ENCODE measurements around the gene NUDT4.

Gene NUDT4

DNA sequence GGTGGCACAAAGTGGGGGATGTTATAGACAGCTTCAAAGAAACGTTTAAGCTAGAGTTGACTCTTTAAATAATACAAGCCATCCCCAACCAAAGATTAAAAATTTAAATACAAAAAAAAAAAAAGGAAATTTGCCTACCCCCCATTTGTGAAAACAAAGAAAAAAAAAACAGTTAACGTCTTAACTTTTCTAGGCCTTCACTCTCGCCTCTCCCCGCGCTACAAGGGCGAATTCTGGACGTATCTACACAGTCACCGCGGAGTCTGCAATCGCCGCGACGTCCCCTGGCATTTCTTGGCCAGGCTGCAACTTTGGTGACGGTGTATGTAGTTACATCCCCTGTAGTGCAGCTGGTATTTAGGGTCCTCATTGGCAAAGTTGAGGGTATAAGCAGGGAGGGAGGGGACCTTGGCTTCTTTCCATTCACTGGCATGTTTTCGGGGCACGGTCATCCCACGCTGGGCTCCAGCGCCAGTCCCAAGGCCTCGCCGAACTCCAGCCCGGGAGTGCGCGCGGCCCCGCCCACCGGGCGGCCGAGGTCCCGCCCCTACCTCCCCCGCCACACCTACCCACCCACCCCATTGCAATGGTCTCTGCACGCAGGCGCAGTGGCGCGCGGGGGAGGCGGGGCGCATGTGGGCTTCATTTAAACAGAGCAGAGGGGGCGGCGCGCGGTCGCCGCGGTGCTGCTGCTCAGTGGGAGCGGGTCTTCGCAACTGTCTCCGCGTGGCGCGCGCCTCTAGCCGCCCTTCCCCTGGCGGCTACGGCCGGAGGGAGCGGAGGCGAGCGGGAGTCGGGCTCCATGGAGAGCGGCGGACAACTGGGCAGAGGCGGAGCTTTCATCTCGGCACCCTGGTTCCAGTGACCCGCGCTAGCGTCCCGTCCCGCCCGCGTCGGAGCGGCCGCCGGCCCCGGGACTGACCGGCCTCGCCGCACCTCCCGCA lies at the start of gene NUDT4:
Gene NUDT4, plus strand, starts transcription at position 674 of the 944 bp plus-strand sequence. CDS start 398 bp downstream, outside the sequence.
- peak within 1 kb of the TSS; percentile 82 for H3K4me3 ChIP-seq (ENCODE audit: low read depth, low read length)

GRCh38 chr12:93333054-93333453 lies 44.7 kb upstream of the NUDT4 start:
- no peak overlapping the region for H3K4me3 ChIP-seq (ENCODE audit: low read depth, low read length)

DNA sequence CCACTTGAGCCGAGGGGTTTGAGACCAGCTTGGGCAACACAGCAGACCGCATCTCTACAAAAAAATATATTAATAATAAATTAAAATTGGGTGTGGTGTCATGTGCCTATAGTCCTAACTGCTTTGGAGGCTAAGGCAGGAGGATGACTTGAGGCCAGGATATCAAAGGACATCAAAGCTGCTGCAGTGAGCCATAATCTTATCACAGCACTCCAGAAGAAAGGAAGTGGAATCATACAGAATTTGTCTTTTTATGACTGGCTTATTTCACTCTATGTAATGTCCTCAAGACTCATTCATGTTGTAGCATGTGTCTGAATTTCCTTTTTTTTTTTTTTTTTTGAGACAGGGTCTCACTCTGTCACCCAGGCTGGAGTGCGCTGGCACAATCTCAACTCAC lies 43.9 kb upstream of the NUDT4 start:
- no peak overlapping the region for H3K4me3 ChIP-seq (ENCODE audit: low read depth, low read length)

DNA sequence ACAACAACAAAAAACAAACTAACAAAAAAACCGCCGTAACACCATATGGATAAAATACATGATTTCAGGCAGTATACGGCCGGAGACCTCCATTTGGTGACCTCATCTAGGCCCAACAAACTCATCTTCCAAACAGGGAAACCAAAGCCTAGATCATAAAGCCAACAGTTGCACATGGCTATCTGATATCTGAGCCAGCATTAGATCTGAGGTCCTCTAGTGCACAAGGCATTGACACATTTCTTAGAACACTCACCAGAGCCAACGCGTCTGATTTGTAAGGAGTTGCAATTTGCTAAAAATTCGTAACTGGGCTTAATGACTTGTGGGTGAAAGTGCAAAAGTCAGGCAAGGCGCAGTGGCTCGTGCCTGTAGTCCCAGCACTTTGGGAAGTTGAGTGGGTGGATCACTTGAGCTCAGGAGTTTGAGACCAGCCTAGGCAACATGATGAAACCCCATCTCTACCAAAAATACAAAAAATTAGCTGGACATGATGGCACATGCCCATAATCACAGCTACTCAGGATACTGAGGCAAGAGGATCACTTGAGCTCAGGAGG lies 42.0 kb upstream of the NUDT4 start:
- no peak overlapping the region for H3K4me3 ChIP-seq (ENCODE audit: low read depth, low read length)

GRCh38 chr12:93336291-93336741 lies 41.4 kb upstream of the NUDT4 start:
- no peak overlapping the region for H3K4me3 ChIP-seq (ENCODE audit: low read depth, low read length)

- H3K4me3 ChIP-seq (ENCODE audit: low read depth, low read length), result no peak overlapping the region
Observed at GRCh38 chr12:93338598-93338997, 39.1 kb upstream of the NUDT4 start.

DNA sequence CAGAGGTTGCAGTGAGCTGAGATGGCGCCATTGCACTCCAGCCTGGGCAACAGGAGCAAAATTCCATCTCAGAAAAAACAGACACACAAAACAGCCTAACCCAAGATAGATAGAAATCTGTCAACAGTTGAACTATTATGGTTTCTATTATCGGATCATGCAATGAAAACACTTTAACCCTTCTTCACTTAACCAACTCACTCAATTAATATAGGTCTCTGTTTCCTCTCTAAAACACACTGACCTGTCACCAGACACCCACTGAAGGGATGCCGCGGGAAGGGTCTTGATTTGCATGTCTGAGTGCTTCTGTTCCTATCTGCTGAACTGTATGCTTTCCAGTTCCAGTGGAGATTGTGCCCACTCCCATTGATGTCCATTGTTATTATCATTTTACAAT lies 38.0 kb upstream of the NUDT4 start:
- no peak overlapping the region for H3K4me3 ChIP-seq (ENCODE audit: low read depth, low read length)

- H3K4me3 ChIP-seq (ENCODE audit: low read depth, low read length), result no peak overlapping the region
Observed at GRCh38 chr12:93341409-93342049, 36.2 kb upstream of the NUDT4 start.

DNA sequence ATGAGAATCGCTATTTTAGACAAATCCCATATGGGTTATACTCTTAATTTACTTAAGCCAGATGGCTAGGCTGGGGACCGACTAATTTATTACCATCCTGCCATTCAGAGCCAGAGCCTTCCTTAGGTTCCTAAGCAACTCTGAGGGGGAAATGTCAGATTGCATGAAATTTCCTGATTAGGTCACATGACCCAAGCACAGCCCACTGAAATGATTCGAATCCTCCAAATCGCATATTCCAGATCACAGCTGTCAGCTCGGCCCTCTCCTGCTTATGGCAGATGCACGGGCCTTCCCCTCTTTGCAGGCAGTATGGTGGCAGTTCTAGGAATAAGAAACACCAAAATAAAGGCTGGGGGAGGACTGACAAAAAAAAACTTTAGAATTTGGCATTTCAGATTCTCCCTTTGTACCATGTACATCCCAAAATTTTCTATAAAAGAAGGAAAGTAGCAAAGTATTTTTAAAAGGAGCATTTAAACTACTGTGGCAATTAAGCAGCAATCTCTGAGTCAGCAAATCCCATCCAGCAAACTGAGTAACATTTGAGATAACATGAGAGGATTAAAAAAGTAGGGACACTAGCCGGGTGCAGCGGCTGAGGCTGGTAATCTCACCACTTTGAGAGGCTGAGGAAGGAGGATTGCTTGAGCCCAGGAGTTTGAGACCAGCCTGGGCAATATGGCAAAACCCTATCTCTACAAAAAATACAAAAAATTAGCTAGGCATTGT lies 30.5 kb upstream of the NUDT4 start:
- no peak overlapping the region for H3K4me3 ChIP-seq (ENCODE audit: low read depth, low read length)

- H3K4me3 ChIP-seq (ENCODE audit: low read depth, low read length), result no peak overlapping the region
Observed at GRCh38 chr12:93348575-93349435, 28.9 kb upstream of the NUDT4 start.

- H3K4me3 ChIP-seq (ENCODE audit: low read depth, low read length), result no peak overlapping the region
Observed at GRCh38 chr12:93351726-93352125, 26.0 kb upstream of the NUDT4 start.

DNA sequence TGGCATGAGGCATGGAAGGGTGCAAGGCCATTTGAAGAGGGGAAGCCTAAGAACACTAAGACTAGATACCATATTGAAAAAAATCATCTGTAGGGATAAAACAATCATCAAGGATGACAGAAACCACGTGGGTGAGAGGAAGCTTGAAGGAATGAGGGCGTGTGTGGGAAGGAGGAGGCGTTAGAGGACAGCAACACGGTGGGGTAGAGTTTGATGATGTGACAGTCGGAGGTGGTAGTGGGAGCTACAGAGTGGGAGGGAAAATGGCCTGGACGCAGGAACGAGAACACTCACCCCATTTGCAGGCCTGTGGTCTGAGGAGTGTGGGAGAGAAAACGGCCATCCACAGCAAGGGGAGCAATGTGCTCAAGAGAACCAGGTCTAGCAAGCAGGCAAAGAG lies 25.4 kb upstream of the NUDT4 start:
- H3K4me3 ChIP-seq (ENCODE audit: low read depth, low read length), result no peak overlapping the region

GRCh38 chr12:93356214-93356613 lies 21.5 kb upstream of the NUDT4 start:
- no peak overlapping the region for H3K4me3 ChIP-seq (ENCODE audit: low read depth, low read length)

DNA sequence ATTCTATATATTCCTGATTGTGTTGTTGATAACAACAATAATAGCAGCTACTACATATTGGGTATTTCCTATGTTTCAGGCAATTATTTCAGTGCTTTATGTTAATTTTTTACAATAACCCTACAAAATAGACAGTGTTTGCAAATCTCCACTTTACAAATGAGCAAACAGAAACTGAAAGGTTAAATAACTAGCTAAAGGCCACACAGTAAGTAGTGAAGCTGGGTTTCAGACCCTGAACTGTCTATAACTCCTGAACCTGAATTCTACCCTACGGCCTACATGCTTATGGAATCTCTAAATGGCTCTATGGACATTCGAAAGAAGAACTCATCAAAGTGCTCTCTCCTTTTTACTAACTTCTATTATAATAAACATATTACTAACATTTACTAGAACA lies 19.7 kb upstream of the NUDT4 start:
- H3K4me3 ChIP-seq (ENCODE audit: low read depth, low read length), result no peak overlapping the region

DNA sequence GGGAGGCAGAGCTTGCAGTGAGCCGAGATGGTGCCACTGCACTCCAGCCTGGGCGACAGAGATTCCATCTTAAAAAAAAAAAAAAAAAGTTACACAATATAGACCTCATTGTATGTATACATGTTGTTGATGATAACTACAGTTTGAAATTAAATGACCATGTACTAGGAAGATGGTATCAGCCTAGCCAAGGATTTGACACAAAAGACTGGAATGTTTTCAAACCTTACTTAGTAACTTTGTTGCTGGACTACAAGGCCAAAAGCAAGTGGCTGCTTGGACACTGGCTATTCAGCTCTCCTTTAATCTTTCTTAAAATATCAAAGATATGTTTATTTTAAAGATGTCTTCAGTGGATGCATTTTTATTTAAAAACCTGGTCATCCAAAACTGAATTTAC lies 18.9 kb upstream of the NUDT4 start:
- no peak overlapping the region for H3K4me3 ChIP-seq (ENCODE audit: low read depth, low read length)

DNA sequence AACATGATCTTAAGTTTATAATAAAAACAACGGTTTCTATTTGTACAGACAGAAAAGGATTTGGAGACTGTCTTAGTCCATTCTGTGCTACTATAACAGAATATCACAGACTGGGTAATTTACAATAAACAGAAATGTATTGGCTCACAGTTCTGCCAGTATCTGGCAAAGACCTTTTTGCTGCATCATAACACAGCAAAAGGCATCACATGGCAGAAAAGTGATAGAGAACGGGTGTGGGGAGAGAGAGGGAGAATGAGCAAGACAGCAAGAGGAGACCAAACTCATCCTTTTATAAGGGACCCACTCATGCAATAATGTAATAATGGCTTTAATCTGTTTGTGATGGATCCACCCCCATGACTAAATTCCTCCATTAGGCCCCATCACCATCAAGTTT lies 17.0 kb upstream of the NUDT4 start:
- no peak overlapping the region for H3K4me3 ChIP-seq (ENCODE audit: low read depth, low read length)

- H3K4me3 ChIP-seq (ENCODE audit: low read depth, low read length), result no peak overlapping the region
Observed at GRCh38 chr12:93361151-93361919, 16.4 kb upstream of the NUDT4 start.

DNA sequence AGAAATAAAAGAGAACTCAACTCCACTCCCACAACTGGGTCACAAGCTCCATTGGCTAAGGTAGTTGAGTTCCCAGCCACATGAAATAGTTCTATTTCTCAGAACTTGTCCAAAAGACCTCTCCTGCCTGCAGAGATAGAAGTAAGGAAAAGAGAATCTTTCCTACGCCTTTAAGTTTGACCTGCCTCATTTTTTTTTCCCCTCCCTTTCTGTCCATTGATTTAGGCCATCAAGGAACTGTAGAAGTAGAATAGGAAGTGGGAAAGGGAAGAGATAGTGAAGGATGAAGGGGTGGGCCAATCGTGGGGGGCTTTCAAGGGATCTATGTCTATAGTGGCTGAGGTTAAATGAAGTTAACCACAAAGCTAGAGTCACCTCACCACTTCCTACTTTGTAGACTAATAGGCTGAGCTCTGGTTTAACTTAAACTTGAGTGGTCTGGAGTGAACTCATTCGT lies 13.9 kb upstream of the NUDT4 start:
- no peak overlapping the region for H3K4me3 ChIP-seq (ENCODE audit: low read depth, low read length)

- no peak overlapping the region for H3K4me3 ChIP-seq (ENCODE audit: low read depth, low read length)
Observed at GRCh38 chr12:93365616-93366405, 11.9 kb upstream of the NUDT4 start.

All from iPS-11a (cell line).